ENCODE data around the gene BNIP1.
A peak's percentile ranks its signal among the peaks of the same experiment; 100 is the strongest.

The BNIP1 gene

GRCh38 chr5:173201636-173202265, 57.4 kb downstream of the BNIP1 start:
- no peak for TF ChIP-seq CTCF (IDR thresholded peaks at IDR 0.05; ENCODE audit: control extremely low read depth, extremely low read depth, low read depth, missing control alignments)
- no peak for DNase-seq (ENCODE audit: extremely low spot score)
- ChIA-PET POLR2A (no interaction called here), CTCF (interaction anchor here (1.1 to 2.5 kb wide), 6 partner anchors 9 to 224 kb away, joined by 3 to 9 read pairs (median 4); partner anchors contain the start of gene ATP6V0E1)

- no peak for DNase-seq (ENCODE audit: extremely low spot score)
- TF ChIP-seq CTCF (IDR thresholded peaks at IDR 0.05; ENCODE audit: control extremely low read depth, extremely low read depth, low read depth, missing control alignments), result no peak
- ChIA-PET CTCF (interaction anchor here (1.1 to 2.5 kb wide), 5 partner anchors 10 to 223 kb away, joined by 3 to 9 read pairs (median 5); partner anchors contain the start of gene ATP6V0E1), POLR2A (no interaction called here)
Measured at GRCh38 chr5:173202266-173202875, 58.0 kb downstream of the BNIP1 start.

GRCh38 chr5:173204185-173204979, 60.1 kb downstream of the BNIP1 start:
- POLR2A ChIA-PET, result no interaction called here
- CTCF ChIA-PET, result interaction anchor here (0.9 to 2.3 kb wide), 5 partner anchors 15 to 489 kb away, joined by 3 to 5 read pairs (median 3); no protein-coding TSS in a partner anchor
- TF ChIP-seq CTCF (IDR thresholded peaks at IDR 0.05; ENCODE audit: control extremely low read depth, extremely low read depth, low read depth, missing control alignments), result peak; percentile 47
- DNase-seq (ENCODE audit: extremely low spot score), result no peak

- no peak for DNase-seq (ENCODE audit: extremely low spot score)
- TF ChIP-seq CTCF (IDR thresholded peaks at IDR 0.05; ENCODE audit: control extremely low read depth, extremely low read depth, low read depth, missing control alignments), result no peak
- POLR2A ChIA-PET, result no interaction called here
- CTCF ChIA-PET, result interaction anchor here (1.7 to 2.3 kb wide), 2 partner anchors 222 to 227 kb away, joined by 3 to 5 read pairs; partner anchors contain the start of gene ATP6V0E1
Measured at GRCh38 chr5:173205916-173206315, 61.6 kb downstream of the BNIP1 start.

GRCh38 chr5:173208296-173208695, 64.0 kb downstream of the BNIP1 start:
- no peak for DNase-seq (ENCODE audit: extremely low spot score)
- POLR2A ChIA-PET, result no interaction called here
- CTCF ChIA-PET, result interaction anchor here (1.3 to 1.5 kb wide), 2 partner anchors 226 to 230 kb away, joined by 4 to 6 read pairs; no protein-coding TSS in a partner anchor
- no peak for TF ChIP-seq CTCF (IDR thresholded peaks at IDR 0.05; ENCODE audit: control extremely low read depth, extremely low read depth, low read depth, missing control alignments)

- ChIA-PET POLR2A (no interaction called here), CTCF (no interaction called here)
- DNase-seq (ENCODE audit: extremely low spot score), result no peak
- TF ChIP-seq CTCF (IDR thresholded peaks at IDR 0.05; ENCODE audit: control extremely low read depth, extremely low read depth, low read depth, missing control alignments), result no peak
Measured at GRCh38 chr5:173210877-173211276, 66.5 kb downstream of the BNIP1 start.

Data from GM10248 (cell line).